SIG-M5 treated with dmso at 0.1 percent for 504 hours (cell line): ENCODE data around the gene HCN2.

Source experiments
- DNase-seq: peaks from one replicate; lab custom pipeline; 2025; ENCODE audit not compliant: unreplicated experiment; lab: John Stamatoyannopoulos, UW

Gene HCN2

DNA sequence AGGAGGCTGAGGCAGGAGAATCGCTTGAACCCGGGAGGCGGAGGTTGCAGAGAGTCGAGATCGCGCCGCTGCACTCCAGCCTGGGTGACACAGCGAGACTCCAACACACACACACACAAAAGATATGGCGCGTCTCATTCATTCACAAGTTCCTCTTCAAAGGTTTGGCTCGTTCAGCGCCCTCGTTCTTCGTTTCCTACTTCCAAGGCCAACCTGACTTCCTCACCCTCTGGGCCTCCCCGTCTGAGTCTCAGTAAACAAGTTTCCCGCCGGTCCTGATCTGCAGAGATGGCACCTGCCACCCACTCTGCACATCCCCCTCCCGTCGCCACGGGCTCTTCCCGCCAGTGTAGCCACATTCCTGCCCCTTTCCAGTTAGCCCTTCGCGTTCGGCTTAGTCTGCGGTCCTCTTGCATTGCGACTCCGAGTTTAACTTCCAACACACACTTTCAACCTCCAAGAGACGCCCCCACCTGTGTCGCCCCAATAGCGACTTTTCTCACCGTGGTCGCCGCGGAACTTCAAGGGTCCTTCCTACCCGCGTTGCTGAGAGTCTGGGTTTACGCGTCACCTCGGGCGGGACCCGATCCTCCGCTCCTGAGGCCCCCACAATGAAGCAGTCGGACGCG lies 18.6 kb upstream of the HCN2 start:
- DNase-seq: peak; percentile 67

DNA sequence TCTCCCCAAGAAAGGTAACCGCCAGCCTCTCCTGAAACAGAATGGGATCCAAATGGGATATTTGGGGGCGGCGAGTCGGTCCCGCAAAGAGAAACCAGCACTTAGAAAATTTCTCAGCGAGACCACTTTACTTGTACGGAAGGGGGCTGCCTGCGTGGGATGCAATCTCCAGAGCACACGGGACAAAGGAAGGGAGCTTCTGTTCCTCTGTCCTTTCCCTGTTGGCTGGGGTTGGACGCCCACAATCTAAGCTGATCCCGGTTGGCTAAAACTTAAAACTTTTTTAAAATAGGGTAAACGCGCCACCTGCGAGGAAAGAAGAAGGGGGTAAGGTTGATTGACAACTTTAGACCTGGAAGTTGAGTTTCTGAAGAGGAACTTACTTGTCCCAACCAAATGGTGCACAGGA lies 18.1 kb upstream of the HCN2 start:
- peak; percentile 69 for DNase-seq

DNA sequence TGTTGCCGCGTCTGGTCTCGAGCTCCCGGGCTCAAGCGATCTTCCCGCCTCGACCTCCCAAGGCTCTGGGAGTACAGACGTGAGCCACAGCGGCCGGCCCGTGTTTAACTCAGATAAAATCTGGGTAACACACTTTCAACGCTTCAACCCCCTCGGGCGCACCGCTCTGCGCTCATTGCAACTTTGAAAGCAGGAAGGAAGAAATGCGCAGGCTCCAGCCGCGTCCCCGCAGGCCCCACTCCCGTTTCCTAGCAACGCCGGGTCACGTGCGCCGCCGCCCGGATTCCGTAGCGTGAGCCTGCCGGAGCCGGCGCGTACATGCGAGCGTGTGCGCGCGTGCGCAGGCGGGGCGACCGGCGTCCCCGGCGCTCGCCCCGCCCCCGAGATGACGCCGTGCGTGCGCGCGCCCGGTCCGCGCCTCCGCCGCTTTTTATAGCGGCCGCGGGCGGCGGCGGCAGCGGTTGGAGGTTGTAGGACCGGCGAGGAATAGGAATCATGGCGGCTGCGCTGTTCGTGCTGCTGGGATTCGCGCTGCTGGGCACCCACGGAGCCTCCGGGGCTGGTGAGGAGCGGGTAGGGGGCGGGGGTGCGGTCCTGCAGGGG lies 17.4 kb upstream of the HCN2 start, which contains the start of gene BSG:
Gene BSG (plus strand): TSS at position 457 of the 603 bp plus-strand sequence. CDS start 39 bp downstream, at position 496.
- peak; percentile 93 for DNase-seq

DNA sequence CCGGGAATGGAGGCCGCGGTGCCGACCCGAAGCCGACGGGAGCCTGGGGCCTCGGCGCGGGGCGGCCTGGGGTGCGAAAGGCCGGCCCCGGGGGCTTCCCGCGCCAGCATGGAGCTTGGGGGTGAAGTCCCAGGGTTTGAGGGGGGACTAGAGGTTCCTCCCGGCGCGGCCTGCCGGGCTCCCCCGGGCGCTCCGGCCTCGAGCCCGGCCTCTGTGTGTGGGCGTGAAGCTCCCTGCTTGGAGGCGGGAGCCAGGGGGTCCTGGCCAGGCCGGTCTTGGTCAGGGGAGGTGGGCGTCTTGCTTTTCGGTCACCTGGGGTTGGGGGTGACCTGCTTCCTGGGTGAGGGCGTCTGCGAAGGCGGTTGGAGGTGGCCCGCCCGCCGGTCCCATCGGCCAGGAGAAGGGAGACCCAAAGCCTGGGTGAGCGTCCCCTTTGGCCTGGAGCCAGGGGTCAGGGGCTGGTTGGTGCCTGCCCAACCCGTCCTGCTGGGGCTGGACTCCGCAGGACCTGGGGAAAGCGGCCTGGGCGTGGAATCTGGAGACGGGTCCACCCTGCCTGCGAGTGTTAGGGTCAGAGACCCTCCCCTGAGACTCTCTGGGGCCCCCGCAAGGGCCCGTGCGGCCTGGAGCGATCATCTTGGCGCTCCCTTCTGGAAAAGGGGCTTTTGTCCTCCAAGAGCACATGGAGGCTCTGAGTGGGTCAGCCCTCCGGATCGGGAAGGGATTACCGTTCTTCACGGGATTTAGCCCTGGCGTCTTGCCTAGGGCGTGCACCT lies 16.8 kb upstream of the HCN2 start:
- no peak for DNase-seq

DNA sequence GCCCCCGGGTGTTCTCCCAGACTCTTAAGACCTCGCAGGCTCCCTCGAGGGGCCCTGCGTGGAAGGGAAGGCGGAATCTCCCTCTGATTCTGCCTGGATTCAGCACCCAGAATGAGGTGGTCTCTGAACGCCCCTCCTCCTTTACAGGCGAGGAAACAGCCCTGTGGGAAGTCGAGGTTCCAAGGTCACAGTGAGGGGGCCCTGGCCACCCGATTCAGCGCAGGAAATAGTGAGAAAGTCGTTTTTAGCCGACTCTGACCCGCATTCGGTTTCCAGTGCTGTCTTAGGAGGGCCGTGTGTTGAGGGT lies 16.2 kb upstream of the HCN2 start:
- DNase-seq: no peak

DNA sequence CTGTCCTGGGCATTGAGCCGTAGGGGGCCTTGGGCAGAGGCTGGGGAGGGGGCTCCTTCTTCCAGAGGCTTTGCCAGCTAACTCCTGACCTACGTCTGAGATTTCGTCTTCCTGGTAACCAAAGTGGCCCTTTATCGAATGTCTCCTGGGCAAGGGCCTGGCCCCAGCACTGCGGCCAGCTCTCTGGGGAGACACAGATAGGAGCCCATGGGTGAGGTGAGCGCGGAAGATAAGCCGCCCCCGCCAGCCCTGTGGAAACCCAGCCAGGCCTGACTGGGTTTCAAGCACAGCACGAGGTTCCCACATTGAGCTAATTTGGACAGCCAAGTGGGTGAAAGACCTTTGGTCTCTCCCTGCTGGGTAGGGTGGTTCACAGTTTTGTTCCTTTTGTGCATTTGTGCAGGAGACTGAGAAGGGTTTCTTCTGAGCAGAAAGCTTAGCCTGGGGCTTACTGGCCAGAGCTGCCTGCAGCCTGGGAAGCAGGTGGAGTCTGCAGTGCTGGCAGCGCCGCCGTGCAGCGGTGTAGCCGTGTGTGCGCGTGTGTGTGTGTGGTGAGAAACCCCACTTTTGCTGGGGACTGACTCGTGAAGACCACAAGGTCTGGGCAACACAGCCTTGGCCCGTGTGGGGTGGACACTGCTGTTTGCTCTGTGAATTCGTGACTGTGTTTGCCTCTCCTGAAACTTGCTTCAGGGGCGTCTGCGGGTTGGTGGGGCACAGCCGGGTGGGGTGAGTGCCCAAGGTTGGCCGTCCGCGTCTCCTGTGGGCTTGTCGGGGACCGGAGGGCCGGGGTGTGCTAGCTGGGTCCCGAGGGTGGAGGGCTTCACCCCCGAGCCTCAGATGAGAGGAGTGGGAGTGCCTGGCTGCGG lies 14.8 kb upstream of the HCN2 start:
- DNase-seq: no peak

DNA sequence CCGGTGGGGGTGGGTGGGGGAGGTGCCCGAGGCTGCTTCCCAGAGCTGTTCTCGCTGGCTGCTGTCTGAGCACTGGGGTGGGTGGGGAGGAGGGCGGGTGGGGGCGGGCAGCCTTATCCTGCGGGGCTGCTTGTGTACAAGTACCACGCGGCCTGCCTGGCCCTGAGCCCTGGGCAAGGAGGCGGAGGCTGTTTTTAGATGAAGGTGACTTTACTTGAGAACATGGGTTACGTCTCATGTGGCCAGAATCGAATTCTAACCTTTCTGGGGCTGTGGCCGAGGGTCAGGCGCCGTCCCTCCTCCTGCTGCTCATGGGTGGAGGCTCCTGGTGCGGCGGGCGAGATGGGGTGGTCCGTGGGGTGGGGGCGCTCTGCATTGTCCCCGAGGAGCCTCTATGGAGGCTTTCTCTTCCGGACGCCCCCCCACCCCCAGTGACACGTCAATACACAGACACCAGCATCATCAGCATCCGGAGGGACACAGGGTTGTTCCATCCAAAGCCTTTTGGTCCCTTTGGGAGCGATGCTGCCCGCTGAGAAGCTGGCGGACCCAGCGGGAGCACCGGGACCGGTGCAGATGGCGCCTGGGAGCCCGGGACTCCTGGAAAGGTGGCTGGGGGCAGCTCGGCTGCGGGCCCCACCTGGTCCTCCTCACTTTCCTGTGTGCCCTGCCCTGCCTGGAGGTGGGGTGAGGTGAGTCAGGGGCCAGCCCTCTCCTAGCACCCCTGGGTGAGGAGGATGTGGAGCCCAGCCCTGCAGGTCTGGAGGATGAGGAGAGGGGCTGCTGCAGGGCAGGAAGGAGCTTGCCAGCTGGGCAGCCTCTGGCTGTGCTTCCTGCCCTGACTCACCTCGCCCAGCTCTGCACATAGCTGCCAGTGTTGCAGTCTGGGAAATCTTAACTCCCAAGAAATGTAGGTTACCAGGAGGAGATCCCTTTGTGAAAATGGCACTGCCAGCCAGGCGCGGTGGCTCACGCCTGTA lies 13.9 kb upstream of the HCN2 start:
- no peak for DNase-seq

DNA sequence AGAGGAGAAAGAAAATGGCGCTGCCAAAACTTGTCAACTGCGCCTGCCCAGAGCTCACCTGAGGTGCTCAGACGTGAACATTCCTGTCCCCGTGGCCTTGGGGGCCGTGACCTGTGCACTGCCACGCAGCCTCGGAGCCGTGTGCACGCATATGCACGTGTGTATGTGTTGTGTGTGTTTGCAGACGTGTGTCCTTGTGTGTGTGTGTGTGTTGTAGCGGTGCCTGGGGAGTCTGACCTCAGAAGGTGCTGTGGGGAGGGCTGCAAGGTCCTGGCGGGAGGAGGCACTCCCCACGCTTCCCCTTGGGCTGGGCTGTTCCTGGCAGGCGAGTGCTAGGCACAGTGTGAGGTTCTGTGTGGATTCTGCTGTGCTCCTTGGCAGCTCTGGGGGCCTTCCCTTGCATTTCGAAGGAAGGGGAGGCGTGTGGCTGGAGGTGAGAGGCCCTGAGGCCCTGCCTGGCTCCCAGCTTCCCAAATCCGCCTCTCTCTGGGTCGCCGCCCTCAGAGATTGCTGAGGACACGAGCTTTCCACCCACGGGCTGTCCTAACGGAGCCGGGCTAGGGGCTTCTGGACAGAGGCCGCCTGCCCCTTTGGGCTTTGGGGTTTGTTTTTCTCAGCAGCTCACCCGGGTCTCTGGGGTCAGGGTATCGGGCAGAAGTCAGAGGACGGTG lies 12.8 kb upstream of the HCN2 start:
- DNase-seq: no peak

DNA sequence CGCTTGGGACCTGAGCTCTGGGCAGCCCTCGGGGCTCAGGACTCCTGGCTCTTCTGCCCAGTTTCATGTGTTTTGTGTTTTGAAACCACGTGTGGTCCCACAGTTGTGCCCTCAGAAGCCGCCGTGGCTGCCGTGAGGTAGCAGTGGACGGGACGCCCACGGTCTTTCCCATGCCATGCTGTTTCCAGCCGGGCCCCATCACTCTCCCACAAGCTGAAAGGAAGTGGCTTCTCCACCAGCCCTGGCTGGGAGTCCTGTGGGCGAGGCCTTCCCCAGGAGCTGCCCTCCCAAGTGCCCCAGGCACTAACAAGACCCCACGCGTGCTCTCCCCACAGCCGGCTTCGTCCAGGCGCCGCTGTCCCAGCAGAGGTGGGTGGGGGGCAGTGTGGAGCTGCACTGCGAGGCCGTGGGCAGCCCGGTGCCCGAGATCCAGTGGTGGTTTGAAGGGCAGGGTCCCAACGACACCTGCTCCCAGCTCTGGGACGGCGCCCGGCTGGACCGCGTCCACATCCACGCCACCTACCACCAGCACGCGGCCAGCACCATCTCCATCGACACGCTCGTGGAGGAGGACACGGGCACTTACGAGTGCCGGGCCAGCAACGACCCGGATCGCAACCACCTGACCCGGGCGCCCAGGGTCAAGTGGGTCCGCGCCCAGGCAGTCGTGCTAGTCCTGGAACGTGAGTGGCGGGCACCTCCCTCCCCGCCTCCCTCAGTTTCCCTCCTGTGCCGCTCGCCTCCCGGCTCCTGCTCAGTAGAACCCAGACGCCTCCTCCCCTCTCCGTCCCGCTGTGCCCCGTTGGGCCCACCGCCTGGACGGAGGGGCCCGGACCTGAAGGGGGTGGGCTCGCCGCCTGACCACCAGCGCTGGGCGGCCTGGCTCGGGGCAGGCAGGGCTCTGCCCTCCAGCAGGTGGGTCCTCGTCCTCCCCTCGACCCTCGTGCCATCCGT lies 12.0 kb upstream of the HCN2 start:
- DNase-seq: no peak

DNA sequence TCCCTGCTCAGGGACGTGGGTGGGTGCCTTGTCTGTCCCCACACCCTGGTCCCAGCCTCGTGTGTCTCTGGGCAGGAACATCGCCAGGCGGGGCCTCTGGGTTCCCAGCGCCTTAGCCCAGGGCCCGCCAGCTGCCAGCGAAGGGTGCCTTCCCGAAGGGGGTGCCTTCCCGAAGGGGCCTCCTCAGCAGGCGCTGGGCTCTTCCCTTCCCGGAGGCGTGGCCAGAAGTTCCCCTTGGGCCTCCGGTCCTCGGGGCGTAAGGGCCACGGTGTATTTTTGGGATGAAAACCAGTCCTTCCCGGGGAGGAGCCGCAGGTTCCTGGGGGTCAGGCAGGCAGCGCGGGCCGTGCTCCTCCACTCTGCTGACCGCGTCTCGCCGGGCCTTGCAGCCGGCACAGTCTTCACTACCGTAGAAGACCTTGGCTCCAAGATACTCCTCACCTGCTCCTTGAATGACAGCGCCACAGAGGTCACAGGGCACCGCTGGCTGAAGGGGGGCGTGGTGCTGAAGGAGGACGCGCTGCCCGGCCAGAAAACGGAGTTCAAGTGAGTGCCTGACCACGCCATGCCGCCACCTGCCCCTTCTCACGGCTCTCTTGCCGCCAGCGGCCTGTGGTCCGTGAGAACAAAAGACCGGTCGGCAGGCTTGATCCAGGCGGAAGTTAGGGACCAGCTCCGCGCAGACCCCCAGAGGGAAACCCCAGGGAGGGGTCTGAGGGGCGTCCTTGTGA lies 10.4 kb upstream of the HCN2 start:
- no peak for DNase-seq

DNA sequence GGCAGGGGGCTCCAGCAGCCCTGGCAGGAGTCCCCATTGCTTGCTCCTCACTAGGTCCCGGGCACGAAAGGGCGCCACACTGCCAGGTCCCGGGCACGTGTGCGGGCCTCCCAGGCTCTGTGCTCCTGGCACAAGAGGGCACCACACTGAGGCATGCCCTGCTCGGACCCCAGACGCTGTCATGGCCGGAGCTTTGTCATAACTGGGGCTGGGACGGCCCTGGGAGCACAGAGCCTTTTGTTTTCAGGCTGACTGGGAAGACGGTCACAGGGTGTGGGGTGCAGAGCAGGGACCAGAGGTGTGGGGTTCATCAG lies 9.9 kb upstream of the HCN2 start:
- no peak for DNase-seq

DNA sequence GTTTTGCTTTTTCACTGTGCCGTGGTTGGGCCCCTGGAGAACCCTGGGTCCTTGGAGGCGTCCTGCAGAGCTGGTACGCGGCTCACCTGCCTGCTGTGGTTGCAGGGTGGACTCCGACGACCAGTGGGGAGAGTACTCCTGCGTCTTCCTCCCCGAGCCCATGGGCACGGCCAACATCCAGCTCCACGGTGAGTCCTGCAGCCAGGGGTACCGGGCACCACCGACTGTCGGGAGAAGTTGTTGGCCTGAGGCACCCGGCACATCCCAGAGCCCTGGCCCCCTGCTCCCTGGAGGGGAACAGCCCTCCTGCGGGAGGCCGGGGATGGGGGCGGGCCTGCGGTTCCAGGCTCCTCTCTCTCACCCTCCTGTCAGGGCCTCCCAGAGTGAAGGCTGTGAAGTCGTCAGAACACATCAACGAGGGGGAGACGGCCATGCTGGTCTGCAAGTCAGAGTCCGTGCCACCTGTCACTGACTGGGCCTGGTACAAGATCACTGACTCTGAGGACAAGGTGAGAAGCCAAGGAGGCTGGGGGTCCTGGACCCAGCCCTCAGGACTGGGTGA lies 9.3 kb upstream of the HCN2 start:
- no peak for DNase-seq

DNA sequence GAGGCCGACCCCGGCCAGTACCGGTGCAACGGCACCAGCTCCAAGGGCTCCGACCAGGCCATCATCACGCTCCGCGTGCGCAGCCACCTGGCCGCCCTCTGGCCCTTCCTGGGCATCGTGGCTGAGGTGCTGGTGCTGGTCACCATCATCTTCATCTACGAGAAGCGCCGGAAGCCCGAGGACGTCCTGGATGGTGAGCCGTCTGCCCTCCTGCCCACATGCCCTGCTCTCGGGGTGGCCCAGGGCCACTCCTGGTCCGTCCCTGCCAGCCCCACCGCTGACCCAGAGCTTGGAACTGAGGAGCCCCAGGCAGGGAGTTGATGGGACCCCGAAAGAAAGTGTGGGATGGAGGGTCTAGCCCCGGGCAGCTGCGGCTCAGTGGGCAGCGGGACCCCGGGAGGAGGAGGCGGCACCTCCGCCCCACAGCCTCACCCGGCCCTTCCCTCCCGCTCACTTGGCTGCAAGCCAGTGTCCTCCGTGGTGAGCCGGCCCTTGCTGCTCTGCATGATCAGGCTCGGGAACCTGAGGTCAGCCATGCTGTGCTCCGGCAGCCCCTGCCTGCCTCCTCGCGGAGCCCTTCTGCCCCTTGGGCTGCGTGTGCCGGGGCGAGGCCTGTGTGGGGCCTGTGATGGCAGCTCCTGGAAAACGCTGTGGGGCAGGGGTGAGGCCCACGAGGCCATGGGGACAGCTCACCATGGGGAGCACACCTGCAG lies 8.1 kb upstream of the HCN2 start:
- DNase-seq: no peak

DNA sequence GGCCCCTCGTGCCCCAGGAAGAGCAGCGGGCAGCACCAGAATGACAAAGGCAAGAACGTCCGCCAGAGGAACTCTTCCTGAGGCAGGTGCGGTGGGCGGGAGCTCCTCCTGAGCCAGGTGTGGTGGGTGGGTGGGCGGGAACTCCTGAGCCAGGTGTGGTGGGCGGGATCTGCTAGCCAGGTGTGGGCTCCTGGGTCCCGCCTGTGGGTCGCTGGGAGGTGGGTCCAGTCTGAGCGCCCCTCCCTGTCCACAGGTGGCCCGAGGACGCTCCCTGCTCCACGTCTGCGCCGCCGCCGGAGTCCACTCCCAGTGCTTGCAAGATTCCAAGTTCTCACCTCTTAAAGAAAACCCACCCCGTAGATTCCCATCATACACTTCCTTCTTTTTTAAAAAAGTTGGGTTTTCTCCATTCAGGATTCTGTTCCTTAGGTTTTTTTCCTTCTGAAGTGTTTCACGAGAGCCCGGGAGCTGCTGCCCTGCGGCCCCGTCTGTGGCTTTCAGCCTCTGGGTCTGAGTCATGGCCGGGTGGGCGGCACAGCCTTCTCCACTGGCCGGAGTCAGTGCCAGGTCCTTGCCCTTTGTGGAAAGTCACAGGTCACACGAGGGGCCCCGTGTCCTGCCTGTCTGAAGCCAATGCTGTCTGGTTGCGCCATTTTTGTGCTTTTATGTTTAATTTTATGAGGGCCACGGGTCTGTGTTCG lies 7.0 kb upstream of the HCN2 start:
- no peak for DNase-seq

DNA sequence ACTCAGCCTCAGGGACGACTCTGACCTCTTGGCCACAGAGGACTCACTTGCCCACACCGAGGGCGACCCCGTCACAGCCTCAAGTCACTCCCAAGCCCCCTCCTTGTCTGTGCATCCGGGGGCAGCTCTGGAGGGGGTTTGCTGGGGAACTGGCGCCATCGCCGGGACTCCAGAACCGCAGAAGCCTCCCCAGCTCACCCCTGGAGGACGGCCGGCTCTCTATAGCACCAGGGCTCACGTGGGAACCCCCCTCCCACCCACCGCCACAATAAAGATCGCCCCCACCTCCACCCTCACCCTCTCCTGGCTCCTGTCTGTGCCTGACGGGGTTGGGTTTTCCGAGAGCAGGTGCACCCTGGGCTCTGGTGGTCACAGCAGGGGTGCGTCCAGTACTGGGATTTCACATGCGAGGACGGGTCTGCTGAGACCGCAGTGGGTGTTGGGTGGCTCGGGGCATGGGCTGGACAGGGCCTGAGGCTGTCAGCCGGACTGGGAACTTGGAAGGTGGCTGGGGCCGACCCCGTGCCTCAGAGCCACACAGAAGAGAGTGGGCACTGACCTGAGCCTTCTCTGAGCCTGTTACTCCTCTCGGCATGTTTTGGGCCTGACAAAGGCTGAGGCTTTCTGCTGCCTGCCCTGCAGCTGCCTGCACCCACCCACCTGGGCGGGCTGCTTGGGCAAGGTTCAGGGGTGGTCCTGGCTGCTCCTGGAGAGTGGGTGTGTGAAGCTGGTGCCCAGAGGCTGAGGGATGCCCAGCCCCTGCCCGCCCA lies 6.3 kb upstream of the HCN2 start:
- no peak for DNase-seq

DNA sequence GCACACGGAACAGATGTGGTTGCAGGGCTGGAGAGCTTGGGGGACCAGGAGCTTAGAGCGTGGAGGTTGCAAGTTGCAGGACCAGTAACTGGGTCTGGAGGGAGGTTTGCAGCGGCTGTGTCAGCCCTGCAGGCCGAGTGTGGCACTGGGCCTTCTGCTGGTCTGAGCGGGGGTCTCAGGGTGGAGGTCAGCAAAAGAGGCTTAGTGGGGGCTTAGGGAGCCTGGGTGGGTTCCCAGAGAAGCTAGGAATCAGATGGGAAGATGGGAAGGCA lies 5.8 kb upstream of the HCN2 start:
- no peak for DNase-seq
